ENCODE measurements around the gene SRD5A3. TPM values are rescaled to one million over a fixed set of nuclear protein-coding genes. Genes with fewer than 3 reads are reported as not detected.

Gene SRD5A3
- total and polyA plus RNA-seq, 9 of the 15 experiments (the other 6 are each of a cell fraction or from before 2014, with no cell fraction given) = 2.5 to 37.0 (median 13.3) TPM

DNA sequence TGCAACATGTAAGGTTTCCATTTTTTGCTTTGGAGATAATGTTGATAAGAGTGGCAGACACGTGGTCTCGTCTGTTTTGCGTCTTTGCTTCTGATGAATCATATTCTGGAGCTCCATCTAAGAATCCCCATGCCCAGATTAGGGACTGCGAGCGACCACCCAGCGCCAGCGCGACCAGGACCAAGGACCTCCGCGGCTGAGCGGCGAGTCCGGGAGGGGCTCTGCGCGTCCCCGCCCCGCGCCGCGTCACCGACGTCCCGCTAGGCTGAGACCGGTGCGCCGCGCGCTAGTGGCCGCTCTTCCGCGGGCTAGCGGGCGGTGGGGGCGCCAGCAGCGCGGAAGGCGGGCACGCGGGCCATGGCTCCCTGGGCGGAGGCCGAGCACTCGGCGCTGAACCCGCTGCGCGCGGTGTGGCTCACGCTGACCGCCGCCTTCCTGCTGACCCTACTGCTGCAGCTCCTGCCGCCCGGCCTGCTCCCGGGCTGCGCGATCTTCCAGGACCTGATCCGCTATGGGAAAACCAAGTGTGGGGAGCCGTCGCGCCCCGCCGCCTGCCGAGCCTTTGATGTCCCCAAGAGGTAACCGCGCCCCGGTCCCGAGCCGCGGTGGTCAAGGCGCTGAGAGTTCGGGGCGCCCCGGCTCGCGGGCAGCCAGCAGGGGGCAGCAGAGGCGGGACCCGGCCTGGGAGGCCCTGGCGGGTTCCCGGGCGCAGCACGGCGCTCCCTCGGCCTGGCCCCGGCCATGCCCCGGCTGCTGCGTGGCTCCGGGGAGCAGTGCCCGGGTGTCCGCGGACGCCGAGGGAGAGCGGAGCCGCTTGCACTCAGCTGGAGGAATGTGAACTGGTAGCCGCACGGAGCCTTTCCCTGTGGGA is at the start of gene SRD5A3 (continued):
- TF ChIP-seq, protein P1, sequence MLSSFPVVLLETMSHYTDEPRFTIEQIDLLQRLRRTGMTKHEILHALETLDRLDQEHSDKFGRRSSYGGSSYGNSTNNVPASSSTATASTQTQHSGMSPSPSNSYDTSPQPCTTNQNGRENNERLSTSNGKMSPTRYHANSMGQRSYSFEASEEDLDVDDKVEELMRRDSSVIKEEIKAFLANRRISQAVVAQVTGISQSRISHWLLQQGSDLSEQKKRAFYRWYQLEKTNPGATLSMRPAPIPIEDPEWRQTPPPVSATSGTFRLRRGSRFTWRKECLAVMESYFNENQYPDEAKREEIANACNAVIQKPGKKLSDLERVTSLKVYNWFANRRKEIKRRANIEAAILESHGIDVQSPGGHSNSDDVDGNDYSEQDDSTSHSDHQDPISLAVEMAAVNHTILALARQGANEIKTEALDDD (IDR thresholded peaks at IDR 0.05) = no peak
- TF ChIP-seq, protein P2, sequence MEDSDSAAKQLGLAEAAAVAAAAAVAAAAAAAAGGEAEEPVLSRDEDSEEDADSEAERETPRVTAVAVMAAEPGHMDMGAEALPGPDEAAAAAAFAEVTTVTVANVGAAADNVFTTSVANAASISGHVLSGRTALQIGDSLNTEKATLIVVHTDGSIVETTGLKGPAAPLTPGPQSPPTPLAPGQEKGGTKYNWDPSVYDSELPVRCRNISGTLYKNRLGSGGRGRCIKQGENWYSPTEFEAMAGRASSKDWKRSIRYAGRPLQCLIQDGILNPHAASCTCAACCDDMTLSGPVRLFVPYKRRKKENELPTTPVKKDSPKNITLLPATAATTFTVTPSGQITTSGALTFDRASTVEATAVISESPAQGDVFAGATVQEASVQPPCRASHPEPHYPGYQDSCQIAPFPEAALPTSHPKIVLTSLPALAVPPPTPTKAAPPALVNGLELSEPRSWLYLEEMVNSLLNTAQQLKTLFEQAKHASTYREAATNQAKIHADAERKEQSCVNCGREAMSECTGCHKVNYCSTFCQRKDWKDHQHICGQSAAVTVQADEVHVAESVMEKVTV (CRISPR knock-in tag; IDR thresholded peaks at IDR 0.05) = 0 out of 2 replicates have a peak, but pooled peaks have one; percentile 8
- TF ChIP-seq ZNF282 (CRISPR knock-in tag; IDR thresholded peaks at IDR 0.05) (peak; percentile 90; the same call in 1 of the 2 replicates), PYGO2 (tag; IDR thresholded peaks at IDR 0.05) (no peak), ZNF76 (CRISPR knock-in tag; IDR thresholded peaks at IDR 0.05; ENCODE audit: borderline replicate concordance) (no peak), PML (IDR thresholded peaks at IDR 0.05; ENCODE audit: low read length) (peak; percentile 30), HMG20A (CRISPR knock-in tag; conservative IDR thresholded peaks at IDR 0.05) (no peak), TAL1 (IDR thresholded peaks at IDR 0.05) (no peak), BACH1 (tag; IDR thresholded peaks at IDR 0.05) (no peak), FOXA1 (IDR thresholded peaks at IDR 0.05; ENCODE audit: borderline replicate concordance) (no peak), NFYB (IDR thresholded peaks at IDR 0.05; ENCODE audit: extremely low read depth, insufficient read length) (no peak), ETV5 (CRISPR knock-in tag; IDR thresholded peaks at IDR 0.05; ENCODE audit: low read depth) (no peak; the same call in 1 of the 2 replicates), ZC3H8 (IDR thresholded peaks at IDR 0.05) (no peak), POLR3G (IDR thresholded peaks at IDR 0.05; ENCODE audit: extremely low read depth, insufficient read length, insufficient replicate concordance) (no peak), KLF16 (IDR thresholded peaks at IDR 0.05) (no peak), CXXC5 (CRISPR knock-in tag; IDR thresholded peaks at IDR 0.05) (peak; percentile 96), HIVEP1 (CRISPR knock-in tag; IDR thresholded peaks at IDR 0.05) (no peak)
- TF ChIP-seq, protein P3, sequence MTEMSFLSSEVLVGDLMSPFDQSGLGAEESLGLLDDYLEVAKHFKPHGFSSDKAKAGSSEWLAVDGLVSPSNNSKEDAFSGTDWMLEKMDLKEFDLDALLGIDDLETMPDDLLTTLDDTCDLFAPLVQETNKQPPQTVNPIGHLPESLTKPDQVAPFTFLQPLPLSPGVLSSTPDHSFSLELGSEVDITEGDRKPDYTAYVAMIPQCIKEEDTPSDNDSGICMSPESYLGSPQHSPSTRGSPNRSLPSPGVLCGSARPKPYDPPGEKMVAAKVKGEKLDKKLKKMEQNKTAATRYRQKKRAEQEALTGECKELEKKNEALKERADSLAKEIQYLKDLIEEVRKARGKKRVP (CRISPR knock-in tag; IDR thresholded peaks at IDR 0.05) = no peak
- TF ChIP-seq, protein P4, sequence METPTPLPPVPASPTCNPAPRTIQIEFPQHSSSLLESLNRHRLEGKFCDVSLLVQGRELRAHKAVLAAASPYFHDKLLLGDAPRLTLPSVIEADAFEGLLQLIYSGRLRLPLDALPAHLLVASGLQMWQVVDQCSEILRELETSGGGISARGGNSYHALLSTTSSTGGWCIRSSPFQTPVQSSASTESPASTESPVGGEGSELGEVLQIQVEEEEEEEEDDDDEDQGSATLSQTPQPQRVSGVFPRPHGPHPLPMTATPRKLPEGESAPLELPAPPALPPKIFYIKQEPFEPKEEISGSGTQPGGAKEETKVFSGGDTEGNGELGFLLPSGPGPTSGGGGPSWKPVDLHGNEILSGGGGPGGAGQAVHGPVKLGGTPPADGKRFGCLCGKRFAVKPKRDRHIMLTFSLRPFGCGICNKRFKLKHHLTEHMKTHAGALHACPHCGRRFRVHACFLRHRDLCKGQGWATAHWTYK (CRISPR knock-in tag; IDR thresholded peaks at IDR 0.05) = no peak
- TF ChIP-seq, protein P5, sequence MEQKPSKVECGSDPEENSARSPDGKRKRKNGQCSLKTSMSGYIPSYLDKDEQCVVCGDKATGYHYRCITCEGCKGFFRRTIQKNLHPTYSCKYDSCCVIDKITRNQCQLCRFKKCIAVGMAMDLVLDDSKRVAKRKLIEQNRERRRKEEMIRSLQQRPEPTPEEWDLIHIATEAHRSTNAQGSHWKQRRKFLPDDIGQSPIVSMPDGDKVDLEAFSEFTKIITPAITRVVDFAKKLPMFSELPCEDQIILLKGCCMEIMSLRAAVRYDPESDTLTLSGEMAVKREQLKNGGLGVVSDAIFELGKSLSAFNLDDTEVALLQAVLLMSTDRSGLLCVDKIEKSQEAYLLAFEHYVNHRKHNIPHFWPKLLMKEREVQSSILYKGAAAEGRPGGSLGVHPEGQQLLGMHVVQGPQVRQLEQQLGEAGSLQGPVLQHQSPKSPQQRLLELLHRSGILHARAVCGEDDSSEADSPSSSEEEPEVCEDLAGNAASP (IDR thresholded peaks at IDR 0.05) = no peak
- TF ChIP-seq, protein P6, sequence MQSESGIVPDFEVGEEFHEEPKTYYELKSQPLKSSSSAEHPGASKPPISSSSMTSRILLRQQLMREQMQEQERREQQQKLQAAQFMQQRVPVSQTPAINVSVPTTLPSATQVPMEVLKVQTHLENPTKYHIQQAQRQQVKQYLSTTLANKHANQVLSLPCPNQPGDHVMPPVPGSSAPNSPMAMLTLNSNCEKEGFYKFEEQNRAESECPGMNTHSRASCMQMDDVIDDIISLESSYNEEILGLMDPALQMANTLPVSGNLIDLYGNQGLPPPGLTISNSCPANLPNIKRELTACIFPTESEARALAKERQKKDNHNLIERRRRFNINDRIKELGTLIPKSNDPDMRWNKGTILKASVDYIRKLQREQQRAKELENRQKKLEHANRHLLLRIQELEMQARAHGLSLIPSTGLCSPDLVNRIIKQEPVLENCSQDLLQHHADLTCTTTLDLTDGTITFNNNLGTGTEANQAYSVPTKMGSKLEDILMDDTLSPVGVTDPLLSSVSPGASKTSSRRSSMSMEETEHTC (IDR thresholded peaks at IDR 0.05) = no peak; the same call in 1 of the 2 replicates
